GM21717 (cell line): Measurements from ENCODE around the gene AIMP2.
A peak's percentile ranks its signal among the peaks of the same experiment; 100 is the strongest.
"Not testable (repeated sequence)": the region's sequence is repeated elsewhere in the genome, so short reads cannot be mapped to it uniquely, and the experiment has no call there.

ENCODE experiments used
- ATAC-seq: cut with Tn5 transposase; IDR thresholded peaks from one replicate; pipeline ENCODE4 v1.9.1; 2021; ENCODE audit warnings: mild to moderate bottlenecking, moderate library complexity; ENCODE audit not compliant: unreplicated experiment

Gene AIMP2

GRCh38 chr7:6026011-6026819 lies 17.1 kb downstream of the AIMP2 start:
- ATAC-seq, result peak; percentile 67

DNA sequence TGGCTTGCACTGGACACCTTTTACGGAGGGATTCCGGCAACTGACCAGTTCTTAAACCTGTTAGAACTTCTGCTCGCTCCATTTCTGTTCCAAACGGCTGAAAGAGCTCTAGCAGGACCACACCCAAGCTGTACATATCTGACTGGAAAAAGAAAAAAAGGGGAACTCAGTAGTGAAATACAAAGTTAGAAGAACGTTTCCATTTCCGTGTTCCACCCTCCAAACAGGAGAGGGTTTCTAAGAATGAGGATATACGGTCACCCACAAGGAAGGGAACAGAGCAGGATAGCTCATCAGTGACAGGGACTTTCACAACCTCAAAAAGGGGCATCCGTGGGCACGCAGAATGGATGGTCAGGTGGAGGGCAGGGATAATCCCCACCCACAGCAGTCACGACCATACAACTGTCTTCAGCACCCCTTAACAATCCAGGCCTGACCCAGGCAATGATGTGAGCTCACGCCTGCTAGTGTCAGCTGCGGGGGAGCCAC lies 17.8 kb downstream of the AIMP2 start:
- no peak for ATAC-seq

DNA sequence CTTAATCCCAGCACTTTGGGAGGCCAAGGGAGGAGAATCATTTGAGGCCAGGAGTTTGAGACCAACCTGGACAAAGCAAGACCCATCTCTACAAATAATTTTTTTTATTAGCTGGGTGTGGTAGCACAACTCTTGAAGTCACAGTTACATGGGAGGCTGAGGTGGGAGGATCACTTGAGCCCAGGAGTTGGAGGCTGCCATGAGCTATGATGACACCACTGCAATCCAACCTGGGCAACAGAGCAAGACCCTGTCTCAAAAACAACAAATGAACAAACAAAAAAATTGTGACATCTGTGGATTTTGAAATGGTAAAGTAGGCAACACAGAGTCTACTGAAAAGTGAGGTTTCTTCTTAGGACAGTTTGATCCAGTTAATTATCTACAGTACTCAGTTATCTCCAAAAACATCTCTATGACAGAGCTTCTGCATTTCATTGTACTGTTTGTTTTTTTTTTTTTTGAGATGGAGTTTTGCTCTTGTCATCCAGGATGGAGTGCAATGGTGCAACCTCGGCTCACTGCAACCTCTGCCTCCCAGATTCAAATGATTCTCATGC lies 18.8 kb downstream of the AIMP2 start:
- ATAC-seq, result no peak

DNA sequence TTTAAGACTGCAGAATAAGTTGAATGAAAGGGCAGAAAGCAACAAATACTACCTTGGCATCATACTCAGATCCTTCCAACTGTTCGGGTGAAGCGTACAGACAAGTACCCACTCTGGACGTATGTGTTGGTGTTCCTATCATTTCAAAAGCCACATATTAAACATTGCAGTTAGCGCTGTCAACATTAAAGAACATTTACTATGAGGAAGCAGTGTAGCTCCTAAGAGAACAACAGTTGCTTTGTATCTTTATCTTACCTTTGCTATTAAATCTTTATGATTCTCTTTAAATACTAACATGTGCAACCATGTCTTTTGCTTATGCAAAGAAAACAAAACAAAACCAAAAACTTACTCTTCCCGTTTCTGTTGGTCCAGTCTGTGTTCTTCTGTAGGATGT lies 19.5 kb downstream of the AIMP2 start:
- no peak for ATAC-seq

- ATAC-seq, result no peak
These were observed 21.9 kb downstream of the AIMP2 start, which contains the start of gene ANKRD61 for GRCh38 chr7:6030988-6031387. ANKRD61 (plus strand) TSS chr7:6031376; CDS start chr7:6031376, 0 bp downstream.

- no peak for ATAC-seq
These were observed 22.5 kb downstream of the AIMP2 start for GRCh38 chr7:6031567-6031966.

DNA sequence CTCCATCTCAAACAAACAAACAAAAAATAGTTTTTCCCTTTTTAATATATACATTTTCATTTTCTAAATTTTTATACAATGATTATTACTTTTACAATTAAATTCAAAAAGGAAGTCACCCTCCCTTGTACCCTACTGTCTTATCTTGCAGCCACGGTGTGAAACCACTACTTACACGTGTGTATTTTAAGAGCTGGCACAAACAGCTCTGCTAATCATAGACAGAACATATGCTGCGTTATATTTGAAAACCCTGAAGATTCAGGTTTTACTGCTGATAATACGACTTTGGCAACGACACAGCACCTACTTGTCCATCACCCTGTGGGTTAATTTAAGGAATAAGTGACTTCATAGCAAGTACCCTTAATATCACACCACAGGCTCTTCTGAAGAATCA lies 23.1 kb downstream of the AIMP2 start:
- no peak for ATAC-seq

- no peak for ATAC-seq
These were observed 23.6 kb downstream of the AIMP2 start for GRCh38 chr7:6032641-6033040.

DNA sequence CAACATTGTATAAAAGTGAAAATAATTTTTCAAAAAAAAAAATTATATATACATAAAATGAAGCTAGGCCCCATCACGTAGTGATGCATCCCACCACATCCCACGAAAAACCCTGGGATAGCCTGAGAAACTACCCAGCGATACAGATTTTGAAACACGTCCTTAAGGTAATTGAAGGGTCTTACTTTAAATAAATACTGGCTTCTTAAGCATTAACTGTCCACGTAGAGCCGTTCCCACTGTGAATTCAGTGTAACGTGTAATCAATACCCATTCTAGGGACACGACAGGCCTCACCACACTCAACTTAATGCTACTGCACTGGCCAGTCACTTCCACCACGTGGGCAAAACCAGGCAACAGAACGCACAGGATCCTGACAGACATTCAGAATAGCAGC lies 26.1 kb downstream of the AIMP2 start:
- ATAC-seq, result no peak

- ATAC-seq, result no peak
These were observed 26.6 kb downstream of the AIMP2 start for GRCh38 chr7:6035686-6036085.

DNA sequence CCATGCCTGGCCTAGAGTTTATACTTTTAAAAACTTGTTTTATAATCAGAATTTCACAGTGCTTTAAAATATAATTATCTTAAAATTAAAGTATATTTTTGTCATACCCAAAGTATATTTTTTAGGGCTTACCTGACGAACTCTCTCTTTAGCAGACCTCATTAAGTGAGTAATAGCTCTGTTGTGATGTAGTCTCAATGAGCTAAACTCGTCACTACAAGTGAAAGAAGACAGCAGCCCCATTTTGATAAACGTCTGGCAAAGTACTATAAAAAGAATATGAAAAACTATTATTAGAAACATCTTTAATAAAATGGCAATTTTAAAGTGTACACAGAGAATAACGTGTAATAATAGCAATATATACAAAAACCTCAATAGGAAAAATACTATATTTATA lies 40.7 kb downstream of the AIMP2 start:
- ATAC-seq, result no peak

GRCh38 chr7:6051185-6051584 lies 42.1 kb downstream of the AIMP2 start:
- ATAC-seq, result not testable (repeated sequence)

GRCh38 chr7:6056616-6057015 lies 47.5 kb downstream of the AIMP2 start:
- ATAC-seq, result no peak

DNA sequence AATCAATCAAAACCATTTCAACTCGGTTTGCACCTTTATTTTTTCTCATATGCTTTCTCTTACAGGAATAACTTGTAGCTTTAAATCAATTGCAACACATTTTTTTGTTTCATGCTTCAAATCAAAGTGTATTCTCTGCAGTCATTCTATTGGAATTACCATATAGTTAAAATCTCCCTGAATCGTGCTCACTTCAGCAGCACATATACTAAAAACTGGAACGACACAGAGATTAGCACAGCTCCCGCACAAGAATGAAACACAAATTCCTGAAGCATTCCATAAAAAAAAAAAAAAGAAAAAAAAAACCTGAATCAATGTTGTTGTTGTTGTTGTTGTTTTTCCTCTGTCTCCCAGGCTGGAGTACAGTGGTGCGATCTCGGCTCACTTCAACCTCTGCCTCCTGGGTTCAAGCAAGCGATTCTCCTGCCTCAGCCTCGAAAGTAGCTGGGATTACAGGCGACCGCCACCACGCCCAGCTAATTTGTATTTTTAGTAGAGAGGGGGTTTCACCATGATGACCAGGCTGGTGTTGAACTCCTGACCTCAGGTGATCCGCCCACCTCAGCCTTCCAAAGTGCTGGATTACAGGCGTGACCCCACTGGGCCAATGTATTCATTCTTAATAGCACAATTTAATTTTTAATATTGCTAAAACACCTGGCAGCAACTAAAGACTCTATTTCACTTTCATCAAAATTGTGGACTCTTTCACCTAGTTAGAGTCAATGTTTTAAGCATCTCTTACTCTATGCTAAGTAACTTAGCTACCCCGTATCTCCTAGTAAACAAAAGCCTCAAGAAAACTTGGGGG lies 48.5 kb downstream of the AIMP2 start:
- ATAC-seq, result no peak

- ATAC-seq, result not testable (repeated sequence)
These were observed 50.9 kb downstream of the AIMP2 start for GRCh38 chr7:6059941-6060340.

- ATAC-seq, result peak; percentile 73
These were observed 62.3 kb downstream of the AIMP2 start for GRCh38 chr7:6071406-6071805.
